PC-9 (cell line): Measurements from ENCODE around the gene RNF183.

Source experiments
- EZH2 ChIP-seq: fragments of 200-600 bp; sonication (generic); IDR thresholded peaks from 2 replicates; pipeline ENCODE4 v1.8.0; 2017; ENCODE audit warnings: antibody characterized with exemption, low read depth
- TF ChIP-seq, protein P1 (sequence below): fragments of 200-600 bp; sonication (generic); conservative IDR thresholded peaks from 2 replicates; pipeline ENCODE4 v1.6.1; 2017; ENCODE audit warnings: mixed run types, antibody characterized with exemption, mild to moderate bottlenecking, moderate library complexity

DNA sequence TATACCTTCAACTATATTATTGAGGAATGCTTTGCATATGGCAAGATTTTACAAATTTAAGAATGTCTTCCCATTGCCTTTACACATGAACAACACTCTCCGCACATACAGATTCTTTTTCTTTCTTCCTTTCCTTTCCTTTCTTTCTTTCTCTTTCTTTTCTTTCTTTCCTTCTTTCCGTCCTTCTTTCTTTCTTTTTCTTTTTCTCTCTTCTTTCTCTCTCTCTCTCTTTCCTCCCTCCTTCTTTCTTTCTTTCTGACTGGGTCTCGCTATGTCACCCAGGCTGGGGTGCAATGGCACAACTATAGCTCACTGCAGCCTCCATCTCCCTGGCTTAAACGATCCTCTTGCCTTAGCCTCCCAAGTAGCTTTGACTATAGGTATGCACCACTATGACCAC lies 23.1 kb upstream of the RNF183 start:
- TF ChIP-seq, protein P1, sequence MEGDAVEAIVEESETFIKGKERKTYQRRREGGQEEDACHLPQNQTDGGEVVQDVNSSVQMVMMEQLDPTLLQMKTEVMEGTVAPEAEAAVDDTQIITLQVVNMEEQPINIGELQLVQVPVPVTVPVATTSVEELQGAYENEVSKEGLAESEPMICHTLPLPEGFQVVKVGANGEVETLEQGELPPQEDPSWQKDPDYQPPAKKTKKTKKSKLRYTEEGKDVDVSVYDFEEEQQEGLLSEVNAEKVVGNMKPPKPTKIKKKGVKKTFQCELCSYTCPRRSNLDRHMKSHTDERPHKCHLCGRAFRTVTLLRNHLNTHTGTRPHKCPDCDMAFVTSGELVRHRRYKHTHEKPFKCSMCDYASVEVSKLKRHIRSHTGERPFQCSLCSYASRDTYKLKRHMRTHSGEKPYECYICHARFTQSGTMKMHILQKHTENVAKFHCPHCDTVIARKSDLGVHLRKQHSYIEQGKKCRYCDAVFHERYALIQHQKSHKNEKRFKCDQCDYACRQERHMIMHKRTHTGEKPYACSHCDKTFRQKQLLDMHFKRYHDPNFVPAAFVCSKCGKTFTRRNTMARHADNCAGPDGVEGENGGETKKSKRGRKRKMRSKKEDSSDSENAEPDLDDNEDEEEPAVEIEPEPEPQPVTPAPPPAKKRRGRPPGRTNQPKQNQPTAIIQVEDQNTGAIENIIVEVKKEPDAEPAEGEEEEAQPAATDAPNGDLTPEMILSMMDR, result no peak
- TF ChIP-seq EZH2, result no peak
